ENCODE measurements around the gene SAMD15.

Gene SAMD15

DNA sequence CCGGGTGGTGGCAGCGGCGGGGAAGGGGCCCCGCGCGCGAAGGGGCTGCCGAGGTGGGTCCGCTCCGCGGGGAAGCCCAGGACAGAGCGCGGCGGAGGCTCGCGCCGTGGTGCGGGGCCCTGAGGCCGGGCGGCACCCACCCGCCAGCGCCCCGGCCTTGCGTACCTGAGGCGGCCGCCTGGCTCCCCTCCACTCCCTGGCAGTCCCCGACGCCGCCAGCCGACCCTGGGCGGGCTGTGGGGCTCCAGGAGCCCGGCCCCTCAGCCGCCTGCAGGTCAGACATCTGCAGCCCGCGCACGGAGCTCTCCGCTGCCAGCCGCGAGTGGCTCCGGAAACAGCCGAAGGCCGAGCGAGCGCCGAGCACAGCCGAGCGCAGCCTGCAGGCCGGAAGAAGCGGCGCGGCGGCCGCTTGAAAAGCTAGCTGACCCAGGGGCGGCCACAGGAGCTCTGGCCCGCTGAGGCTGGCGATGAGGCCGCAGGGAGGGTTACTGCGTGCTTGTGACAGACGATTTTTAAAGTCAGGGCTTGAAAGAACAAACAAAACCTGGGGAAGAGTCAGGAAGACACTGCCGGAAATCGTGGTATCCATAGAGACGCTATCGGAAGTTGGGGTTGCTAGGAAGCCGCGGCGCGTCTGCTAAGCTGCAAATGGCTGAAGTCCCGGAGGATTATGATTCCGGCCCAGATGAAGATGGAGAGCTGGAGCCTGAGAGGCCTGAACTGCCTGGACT is at the start of gene SAMD15, which contains the start of gene TMED8:
SAMD15 (plus strand) TSS at position 609 of the 731 bp plus-strand sequence; CDS start at position 649, 40 bp downstream.
TMED8 (minus strand) TSS at position 324 of the 731 bp plus-strand sequence; CDS start at position 283, 41 bp downstream.
- H3K9me3 ChIP-seq (ENCODE audit: control insufficient read depth, insufficient read depth, low read depth, low read length) = no peaks in the 10 kb centered on the region
- TF ChIP-seq ZBTB20 (tag by site-specific recombination; IDR thresholded peaks at IDR 0.05) (no peak), ZNF561 (tag by site-specific recombination; IDR thresholded peaks at IDR 0.05; ENCODE audit: borderline replicate concordance) (peak; percentile 89; the same call in 1 of the 2 replicates), ZNF660 (tag by site-specific recombination; IDR thresholded peaks at IDR 0.05) (peak; percentile 63; the same call in 1 of the 2 replicates), ZBTB17 (tag by site-specific recombination; IDR thresholded peaks at IDR 0.05) (peak; percentile 94), ZNF335 (tag by site-specific recombination; conservative IDR thresholded peaks at IDR 0.05) (0 out of 2 replicates have a peak, but pooled peaks have one; percentile 11), KLF10 (tag by site-specific recombination; IDR thresholded peaks at IDR 0.05) (0 out of 2 replicates have a peak, but pooled peaks have one; percentile 49), ZNF140 (tag by site-specific recombination; IDR thresholded peaks at IDR 0.05) (no peak), YY1 (tag by site-specific recombination; IDR thresholded peaks at IDR 0.05) (0 out of 2 replicates have a peak, but pooled peaks have one; percentile 39), ZSCAN30 (tag by site-specific recombination; IDR thresholded peaks at IDR 0.05) (peak; percentile 49; the same call in 1 of the 2 replicates), ZNF132 (tag by site-specific recombination; IDR thresholded peaks at IDR 0.05; ENCODE audit: borderline replicate concordance) (no peak), SP2 (tag by site-specific recombination; IDR thresholded peaks at IDR 0.05) (peak; percentile 26), MYNN (tag by site-specific recombination; IDR thresholded peaks at IDR 0.05; ENCODE audit: borderline replicate concordance) (peak; percentile 83), ZNF677 (tag by site-specific recombination; IDR thresholded peaks at IDR 0.05) (0 out of 2 replicates have a peak, but pooled peaks have one; percentile 30), FEZF1 (tag by site-specific recombination; IDR thresholded peaks at IDR 0.05) (0 out of 2 replicates have a peak, but pooled peaks have one; percentile 19), GLIS2 (tag by site-specific recombination; IDR thresholded peaks at IDR 0.05) (no peak), ZFP69B (tag by site-specific recombination; IDR thresholded peaks at IDR 0.05) (0 out of 2 replicates have a peak, but pooled peaks have one; percentile 3), TRIM28 (IDR thresholded peaks at IDR 0.05; ENCODE audit: borderline replicate concordance, low read length) (0 out of 2 replicates have a peak, but pooled peaks have one; percentile 25)
- TF ChIP-seq, protein P1, sequence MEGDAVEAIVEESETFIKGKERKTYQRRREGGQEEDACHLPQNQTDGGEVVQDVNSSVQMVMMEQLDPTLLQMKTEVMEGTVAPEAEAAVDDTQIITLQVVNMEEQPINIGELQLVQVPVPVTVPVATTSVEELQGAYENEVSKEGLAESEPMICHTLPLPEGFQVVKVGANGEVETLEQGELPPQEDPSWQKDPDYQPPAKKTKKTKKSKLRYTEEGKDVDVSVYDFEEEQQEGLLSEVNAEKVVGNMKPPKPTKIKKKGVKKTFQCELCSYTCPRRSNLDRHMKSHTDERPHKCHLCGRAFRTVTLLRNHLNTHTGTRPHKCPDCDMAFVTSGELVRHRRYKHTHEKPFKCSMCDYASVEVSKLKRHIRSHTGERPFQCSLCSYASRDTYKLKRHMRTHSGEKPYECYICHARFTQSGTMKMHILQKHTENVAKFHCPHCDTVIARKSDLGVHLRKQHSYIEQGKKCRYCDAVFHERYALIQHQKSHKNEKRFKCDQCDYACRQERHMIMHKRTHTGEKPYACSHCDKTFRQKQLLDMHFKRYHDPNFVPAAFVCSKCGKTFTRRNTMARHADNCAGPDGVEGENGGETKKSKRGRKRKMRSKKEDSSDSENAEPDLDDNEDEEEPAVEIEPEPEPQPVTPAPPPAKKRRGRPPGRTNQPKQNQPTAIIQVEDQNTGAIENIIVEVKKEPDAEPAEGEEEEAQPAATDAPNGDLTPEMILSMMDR (tag by site-specific recombination; IDR thresholded peaks at IDR 0.05) = peak; percentile 37; the same call in 1 of the 2 replicates
- TF ChIP-seq, protein P2, sequence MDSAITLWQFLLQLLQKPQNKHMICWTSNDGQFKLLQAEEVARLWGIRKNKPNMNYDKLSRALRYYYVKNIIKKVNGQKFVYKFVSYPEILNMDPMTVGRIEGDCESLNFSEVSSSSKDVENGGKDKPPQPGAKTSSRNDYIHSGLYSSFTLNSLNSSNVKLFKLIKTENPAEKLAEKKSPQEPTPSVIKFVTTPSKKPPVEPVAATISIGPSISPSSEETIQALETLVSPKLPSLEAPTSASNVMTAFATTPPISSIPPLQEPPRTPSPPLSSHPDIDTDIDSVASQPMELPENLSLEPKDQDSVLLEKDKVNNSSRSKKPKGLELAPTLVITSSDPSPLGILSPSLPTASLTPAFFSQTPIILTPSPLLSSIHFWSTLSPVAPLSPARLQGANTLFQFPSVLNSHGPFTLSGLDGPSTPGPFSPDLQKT (IDR thresholded peaks at IDR 0.05; ENCODE audit: borderline replicate concordance, low read depth, low read length) = 0 out of 2 replicates have a peak, but pooled peaks have one; percentile 32
- TF ChIP-seq, protein P3, sequence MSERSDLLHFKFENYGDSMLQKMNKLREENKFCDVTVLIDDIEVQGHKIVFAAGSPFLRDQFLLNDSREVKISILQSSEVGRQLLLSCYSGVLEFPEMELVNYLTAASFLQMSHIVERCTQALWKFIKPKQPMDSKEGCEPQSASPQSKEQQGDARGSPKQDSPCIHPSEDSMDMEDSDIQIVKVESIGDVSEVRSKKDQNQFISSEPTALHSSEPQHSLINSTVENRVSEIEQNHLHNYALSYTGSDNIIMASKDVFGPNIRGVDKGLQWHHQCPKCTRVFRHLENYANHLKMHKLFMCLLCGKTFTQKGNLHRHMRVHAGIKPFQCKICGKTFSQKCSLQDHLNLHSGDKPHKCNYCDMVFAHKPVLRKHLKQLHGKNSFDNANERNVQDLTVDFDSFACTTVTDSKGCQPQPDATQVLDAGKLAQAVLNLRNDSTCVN (tag by site-specific recombination; optimal IDR thresholded peaks at IDR 0.05) = peak; percentile 42
- TF ChIP-seq, protein P4, sequence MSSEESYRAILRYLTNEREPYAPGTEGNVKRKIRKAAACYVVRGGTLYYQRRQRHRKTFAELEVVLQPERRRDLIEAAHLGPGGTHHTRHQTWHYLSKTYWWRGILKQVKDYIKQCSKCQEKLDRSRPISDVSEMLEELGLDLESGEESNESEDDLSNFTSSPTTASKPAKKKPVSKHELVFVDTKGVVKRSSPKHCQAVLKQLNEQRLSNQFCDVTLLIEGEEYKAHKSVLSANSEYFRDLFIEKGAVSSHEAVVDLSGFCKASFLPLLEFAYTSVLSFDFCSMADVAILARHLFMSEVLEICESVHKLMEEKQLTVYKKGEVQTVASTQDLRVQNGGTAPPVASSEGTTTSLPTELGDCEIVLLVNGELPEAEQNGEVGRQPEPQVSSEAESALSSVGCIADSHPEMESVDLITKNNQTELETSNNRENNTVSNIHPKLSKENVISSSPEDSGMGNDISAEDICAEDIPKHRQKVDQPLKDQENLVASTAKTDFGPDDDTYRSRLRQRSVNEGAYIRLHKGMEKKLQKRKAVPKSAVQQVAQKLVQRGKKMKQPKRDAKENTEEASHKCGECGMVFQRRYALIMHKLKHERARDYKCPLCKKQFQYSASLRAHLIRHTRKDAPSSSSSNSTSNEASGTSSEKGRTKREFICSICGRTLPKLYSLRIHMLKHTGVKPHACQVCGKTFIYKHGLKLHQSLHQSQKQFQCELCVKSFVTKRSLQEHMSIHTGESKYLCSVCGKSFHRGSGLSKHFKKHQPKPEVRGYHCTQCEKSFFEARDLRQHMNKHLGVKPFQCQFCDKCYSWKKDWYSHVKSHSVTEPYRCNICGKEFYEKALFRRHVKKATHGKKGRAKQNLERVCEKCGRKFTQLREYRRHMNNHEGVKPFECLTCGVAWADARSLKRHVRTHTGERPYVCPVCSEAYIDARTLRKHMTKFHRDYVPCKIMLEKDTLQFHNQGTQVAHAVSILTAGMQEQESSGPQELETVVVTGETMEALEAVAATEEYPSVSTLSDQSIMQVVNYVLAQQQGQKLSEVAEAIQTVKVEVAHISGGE (tag by site-specific recombination; conservative IDR thresholded peaks at IDR 0.05; ENCODE audit: low read depth) = peak; percentile 96
- TF ChIP-seq, protein P5, sequence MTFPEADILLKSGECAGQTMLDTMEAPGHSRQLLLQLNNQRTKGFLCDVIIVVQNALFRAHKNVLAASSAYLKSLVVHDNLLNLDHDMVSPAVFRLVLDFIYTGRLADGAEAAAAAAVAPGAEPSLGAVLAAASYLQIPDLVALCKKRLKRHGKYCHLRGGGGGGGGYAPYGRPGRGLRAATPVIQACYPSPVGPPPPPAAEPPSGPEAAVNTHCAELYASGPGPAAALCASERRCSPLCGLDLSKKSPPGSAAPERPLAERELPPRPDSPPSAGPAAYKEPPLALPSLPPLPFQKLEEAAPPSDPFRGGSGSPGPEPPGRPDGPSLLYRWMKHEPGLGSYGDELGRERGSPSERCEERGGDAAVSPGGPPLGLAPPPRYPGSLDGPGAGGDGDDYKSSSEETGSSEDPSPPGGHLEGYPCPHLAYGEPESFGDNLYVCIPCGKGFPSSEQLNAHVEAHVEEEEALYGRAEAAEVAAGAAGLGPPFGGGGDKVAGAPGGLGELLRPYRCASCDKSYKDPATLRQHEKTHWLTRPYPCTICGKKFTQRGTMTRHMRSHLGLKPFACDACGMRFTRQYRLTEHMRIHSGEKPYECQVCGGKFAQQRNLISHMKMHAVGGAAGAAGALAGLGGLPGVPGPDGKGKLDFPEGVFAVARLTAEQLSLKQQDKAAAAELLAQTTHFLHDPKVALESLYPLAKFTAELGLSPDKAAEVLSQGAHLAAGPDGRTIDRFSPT (tag by site-specific recombination; IDR thresholded peaks at IDR 0.05) = no peak
- TF ChIP-seq, protein P6, sequence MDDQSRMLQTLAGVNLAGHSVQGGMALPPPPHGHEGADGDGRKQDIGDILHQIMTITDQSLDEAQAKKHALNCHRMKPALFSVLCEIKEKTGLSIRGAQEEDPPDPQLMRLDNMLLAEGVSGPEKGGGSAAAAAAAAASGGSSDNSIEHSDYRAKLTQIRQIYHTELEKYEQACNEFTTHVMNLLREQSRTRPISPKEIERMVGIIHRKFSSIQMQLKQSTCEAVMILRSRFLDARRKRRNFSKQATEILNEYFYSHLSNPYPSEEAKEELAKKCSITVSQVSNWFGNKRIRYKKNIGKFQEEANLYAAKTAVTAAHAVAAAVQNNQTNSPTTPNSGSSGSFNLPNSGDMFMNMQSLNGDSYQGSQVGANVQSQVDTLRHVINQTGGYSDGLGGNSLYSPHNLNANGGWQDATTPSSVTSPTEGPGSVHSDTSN (CRISPR knock-in tag; IDR thresholded peaks at IDR 0.05) = 0 out of 2 replicates have a peak, but pooled peaks have one; percentile 31
- H3K4me3 ChIP-seq (ENCODE audit: low read depth, low read length) = peak within 1 kb of the TSS; percentile 85
- peak within 1 kb of the TSS; percentile 87 for H3K27ac ChIP-seq (ENCODE audit: extremely low read depth, low read depth, low read length)
- ChIA-PET CTCF (interaction anchor here (0.6 to 1.4 kb wide), 9 partner anchors 23 to 127 kb away, joined by 3 to 7 read pairs (median 4); partner anchors contain the start of genes GSTZ1 and POMT2), POLR2A (interaction anchor here (0.6 to 1.8 kb wide), 14 partner anchors 11 to 524 kb away, joined by 3 to 11 read pairs (median 4); partner anchors contain the start of genes AHSA1, GSTZ1, POMT2 and ZDHHC22)
- H3K4me1 ChIP-seq (ENCODE audit: control insufficient read depth, insufficient read depth, low read length) = peaks cover 19% of the 10 kb centered on the region
- H3K36me3 ChIP-seq (ENCODE audit: control insufficient read depth in 2 of 2, insufficient read depth in 1 of 2, low read length in 2 of 2) = no peaks in the 10 kb centered on the region

Data from HEK293 (cell line).